HG02973 (cell line): ENCODE measurements around the gene PCYOX1L.

ENCODE experiments used
- ATAC-seq: cut with Tn5 transposase; IDR thresholded peaks from one replicate; pipeline ENCODE4 v1.9.1; 2021; ENCODE audit warnings: moderate library complexity; ENCODE audit not compliant: unreplicated experiment

PCYOX1L gene

GRCh38 chr5:149366169-149366729 is 8.4 kb downstream of the PCYOX1L start:
- no peak for ATAC-seq

GRCh38 chr5:149367249-149367971 is 9.6 kb downstream of the PCYOX1L start:
- ATAC-seq: peak; percentile 50

DNA sequence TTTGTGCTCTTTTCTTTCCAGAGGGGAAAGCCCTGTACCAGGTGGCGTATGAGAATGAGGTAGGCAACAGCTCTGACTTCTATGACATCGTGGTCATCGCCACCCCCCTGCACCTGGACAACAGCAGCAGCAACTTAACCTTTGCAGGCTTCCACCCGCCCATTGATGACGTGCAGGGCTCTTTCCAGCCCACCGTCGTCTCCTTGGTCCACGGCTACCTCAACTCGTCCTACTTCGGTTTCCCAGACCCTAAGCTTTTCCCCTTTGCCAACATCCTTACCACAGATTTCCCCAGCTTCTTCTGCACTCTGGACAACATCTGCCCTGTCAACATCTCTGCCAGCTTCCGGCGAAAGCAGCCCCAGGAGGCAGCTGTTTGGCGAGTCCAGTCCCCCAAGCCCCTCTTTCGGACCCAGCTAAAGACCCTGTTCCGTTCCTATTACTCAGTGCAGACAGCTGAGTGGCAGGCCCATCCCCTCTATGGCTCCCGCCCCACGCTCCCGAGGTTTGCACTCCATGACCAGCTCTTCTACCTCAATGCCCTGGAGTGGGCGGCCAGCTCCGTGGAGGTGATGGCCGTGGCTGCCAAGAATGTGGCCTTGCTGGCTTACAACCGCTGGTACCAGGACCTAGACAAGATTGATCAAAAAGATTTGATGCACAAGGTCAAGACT is 10.3 kb downstream of the PCYOX1L start:
- ATAC-seq: no peak

- ATAC-seq: no peak
Measured at GRCh38 chr5:149370878-149371277, 13.0 kb downstream of the PCYOX1L start.

- ATAC-seq: peak; percentile 82
Measured at GRCh38 chr5:149371296-149371962, 13.6 kb downstream of the PCYOX1L start.

- no peak for ATAC-seq
Measured at GRCh38 chr5:149372076-149372795, 14.4 kb downstream of the PCYOX1L start.

- no peak for ATAC-seq
Measured at GRCh38 chr5:149372932-149373331, 15.1 kb downstream of the PCYOX1L start.

GRCh38 chr5:149374303-149374702 is 16.5 kb downstream of the PCYOX1L start:
- no peak for ATAC-seq

DNA sequence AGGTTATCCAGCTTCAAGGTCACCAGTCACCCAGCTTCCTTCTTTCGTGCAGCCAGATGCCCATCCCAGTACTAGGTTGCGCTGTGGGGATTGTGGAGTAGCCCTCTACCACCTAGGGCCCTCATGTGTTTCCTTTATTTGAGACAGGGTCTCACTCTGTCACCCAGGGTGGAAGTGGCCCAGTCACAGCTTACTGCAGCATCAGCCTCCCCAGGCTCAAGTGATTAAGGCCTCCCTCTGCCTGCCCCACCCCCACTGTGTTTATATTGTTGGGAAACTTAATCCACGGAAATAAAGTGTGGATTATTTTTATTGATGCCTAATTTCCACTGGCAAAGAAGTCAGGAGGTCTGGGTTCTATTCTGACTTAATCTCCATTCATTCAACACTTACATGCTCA is 17.0 kb downstream of the PCYOX1L start:
- no peak for ATAC-seq

DNA sequence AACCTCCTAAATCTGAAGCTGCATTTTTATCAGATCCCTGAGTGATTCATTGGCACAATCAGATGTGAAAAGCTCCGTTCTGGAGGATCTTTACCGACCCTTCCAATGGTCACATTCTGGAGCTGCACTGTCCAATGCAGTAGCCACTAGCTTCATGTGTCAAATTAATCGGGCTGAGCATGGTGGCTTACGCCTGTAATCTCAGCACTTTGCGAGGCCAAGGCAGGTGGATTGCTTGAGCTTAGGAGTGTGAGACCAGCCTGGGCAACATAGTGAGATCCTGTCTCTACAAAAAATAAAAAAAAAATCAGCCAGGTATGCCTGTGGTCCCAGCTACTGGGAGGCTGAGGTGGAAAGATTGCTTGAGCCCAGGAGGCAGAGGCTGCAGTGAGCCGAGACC is 17.6 kb downstream of the PCYOX1L start:
- no peak for ATAC-seq

DNA sequence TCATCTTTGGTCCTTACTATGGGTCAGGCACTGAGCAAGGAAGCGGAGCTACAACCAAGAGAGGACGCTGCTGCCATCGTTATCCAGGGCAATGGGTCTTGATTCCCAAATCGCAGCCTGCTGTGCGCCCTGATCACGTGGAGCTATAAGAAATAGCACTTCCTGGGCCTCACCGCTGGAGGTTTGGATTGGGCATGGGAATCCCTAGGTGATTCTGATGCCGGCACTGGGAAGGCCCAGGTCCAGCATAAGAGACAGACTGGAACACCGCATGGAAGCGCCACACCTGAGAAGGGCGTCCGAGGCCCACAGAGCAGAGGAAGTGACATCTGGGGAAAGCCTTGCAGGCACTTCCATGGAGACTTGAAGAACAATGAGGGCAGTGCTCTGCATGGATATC is 18.3 kb downstream of the PCYOX1L start:
- no peak for ATAC-seq

- ATAC-seq: no peak
Measured at GRCh38 chr5:149376711-149377447, 19.0 kb downstream of the PCYOX1L start.

- ATAC-seq: no peak
Measured at GRCh38 chr5:149378241-149378820, 20.5 kb downstream of the PCYOX1L start.

- no peak for ATAC-seq
Measured at GRCh38 chr5:149379177-149379761, 21.4 kb downstream of the PCYOX1L start, which contains the start of gene IL17B. TSS of gene IL17B (minus strand) at chr5:149379292. CDS start at chr5:149379225, 67 bp downstream.

GRCh38 chr5:149379818-149380374 is 22.1 kb downstream of the PCYOX1L start:
- no peak for ATAC-seq

DNA sequence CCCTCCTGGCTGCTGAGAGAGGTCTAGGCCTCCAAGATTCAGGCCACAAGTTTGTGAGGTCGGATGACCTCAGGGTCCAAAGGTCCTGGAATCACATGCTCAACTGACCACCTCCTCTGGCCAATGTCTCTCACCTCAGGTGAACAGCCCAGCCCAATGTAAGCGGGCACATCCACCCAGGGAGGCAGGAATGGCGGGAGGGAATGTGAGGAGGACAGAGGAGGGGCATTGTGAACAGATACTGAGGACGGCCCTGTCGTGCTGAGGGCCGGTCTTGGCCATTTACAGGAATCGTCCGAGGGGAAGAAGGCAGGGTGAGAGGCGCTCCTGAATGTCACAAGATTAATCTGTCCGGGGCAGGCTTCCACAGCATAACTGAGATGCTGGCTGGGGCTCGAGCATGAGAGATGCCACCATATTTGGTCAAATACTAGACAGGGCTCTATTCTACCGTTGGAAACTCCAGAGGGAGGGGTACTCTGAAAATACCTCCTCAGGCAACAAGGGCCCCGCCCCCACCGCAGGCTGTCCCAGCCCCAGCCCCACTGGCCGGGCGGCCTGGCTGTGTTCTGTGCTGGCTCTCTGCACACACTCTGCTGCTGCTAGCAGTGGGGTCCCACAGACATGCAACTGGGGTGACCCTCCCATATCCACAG is 22.7 kb downstream of the PCYOX1L start:
- no peak for ATAC-seq

DNA sequence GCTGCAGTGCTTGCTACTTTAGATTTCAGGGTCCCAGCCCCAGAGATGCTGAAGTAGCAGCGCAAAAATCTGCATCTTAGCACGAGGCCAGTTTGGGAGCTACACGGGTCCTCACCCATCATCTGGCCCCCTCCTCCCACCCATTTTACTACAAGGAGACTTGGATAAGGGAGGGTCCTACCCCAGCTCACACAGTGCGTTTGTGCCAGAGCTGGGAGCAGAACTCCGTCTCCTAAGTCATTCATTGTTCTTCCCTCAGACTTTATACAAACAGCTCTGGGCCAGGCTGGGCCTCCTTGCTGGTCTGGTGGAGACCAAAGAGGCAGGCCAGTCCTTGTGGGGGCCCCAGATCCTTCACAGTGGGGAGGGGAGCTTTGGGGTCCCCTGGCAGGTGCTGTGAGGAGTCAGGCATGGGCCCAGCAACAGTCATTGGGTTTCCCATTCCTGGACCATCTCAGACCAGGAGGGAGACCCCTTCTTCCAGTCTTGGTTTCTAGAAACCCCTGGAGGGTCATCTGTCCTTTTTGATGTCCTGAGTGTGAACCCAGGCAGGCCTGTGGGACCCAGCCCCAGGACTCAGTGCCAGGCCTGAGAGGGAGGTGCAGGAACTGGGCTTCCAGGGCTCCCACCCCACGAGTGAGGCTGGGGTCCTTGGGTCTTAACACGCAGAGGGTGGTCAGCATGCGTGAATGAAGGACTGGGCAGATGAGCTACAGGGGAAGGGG is 23.6 kb downstream of the PCYOX1L start:
- ATAC-seq: peak; percentile 9

DNA sequence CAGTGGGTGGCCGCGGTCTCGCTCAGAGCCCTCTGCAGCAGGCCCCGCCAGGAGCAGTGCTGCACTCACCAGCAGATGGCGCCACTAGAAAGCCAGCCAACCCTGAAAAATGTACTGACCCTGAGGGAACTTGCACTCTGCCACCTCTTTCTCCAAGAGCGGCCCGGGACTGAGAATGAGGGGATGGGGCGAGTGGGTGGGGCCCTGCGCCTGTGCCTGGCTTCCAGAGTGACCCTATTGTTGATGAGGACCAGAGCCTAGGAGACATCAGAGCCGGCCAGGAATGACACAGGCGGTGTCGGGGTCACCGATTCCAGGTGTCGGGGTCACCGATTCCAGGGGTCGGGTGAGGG is 24.1 kb downstream of the PCYOX1L start:
- ATAC-seq: peak; percentile 74
